Body of pancreas (tissue), 4 donors: ENCODE measurements around the gene STK35. TPM values are rescaled to one million over a fixed set of nuclear protein-coding genes. Genes with fewer than 3 reads are reported as not detected.

Source experiments
- ATAC-seq: fragments of 150-250 bp; one replicate; pipeline ENCODE4 v1.9.1; 2016
- DNase-seq, 4 donors: peaks; one replicate each; pipeline ENCODE4 v3.0.0-alpha.2; 2019
- H3K27ac ChIP-seq, 4 donors: fragments of 200-600 bp; sonication (generic); 1 replicate in 3 of 4; 2 replicates in 1 of 4; pipeline versions ENCODE4 v1.5.1 to v1.6.1; 2016 to 2019; ENCODE audit warnings: mild to moderate bottlenecking in 1 of 4, mixed read lengths in 1 of 4, moderate library complexity in 1 of 4
- H3K27me3 ChIP-seq, 2 donors: fragments of 200-600 bp; sonication (generic); one replicate each; pipeline ENCODE4 v1.6.0; 2016; ENCODE audit warnings: mild to moderate bottlenecking in 1 of 2
- H3K36me3 ChIP-seq, 2 donors: fragments of 200-600 bp; sonication (generic); replicated peaks in 1 of 2; 2 replicates each; pipeline ENCODE4 v1.5.1; 2016; ENCODE audit warnings: low read depth in 2 of 2; ENCODE audit not compliant: insufficient read depth in 1 of 2
- H3K4me1 ChIP-seq: fragments of 200-600 bp; sonication (generic); one replicate; pipeline ENCODE4 v1.6.0; 2016
- H3K4me3 ChIP-seq, 2 donors: fragments of 200-600 bp; sonication (generic); 1 replicate in 1 of 2; 2 replicates in 1 of 2; pipeline ENCODE4 v1.5.1; 2016 to 2019
- H3K9me3 ChIP-seq, 3 donors: fragments of 200-600 bp; sonication (generic); 1 replicate in 2 of 3; 2 replicates in 1 of 3; pipeline ENCODE4 v1.5.1; 2016
- CTCF ChIP-seq, 7 experiments: fragments of 450-650 bp in 4 of 7; fragments of 200-600 bp in 3 of 7; sonication (generic) in 3 of 7; IDR thresholded peaks; one replicate each; pipeline ENCODE4 v1.5.1; 2016 to 2019; ENCODE audit warnings: antibody characterized with exemption in 7 of 7
- POLR2A ChIP-seq, 3 donors: fragments of 450-650 bp; IDR thresholded peaks; one replicate each; pipeline ENCODE4 v1.6.1; 2016; ENCODE audit warnings: antibody characterized with exemption in 3 of 3, mild to moderate bottlenecking in 2 of 3
- WGBS, 2 donors: methylation state at CpG; one replicate each; pipeline ENCODE4 v1.1.5; 2017; 5-methylcytosine and 5-hydroxymethylcytosine counted together
- intact Hi-C: fragments of 100-400 bp; cut with DNase I; formaldehyde crosslinking; loops from one replicate; pipeline ENCODE4 v1.15.1; 2023
- total RNA-seq, 2 donors: library from RNA; depleted of rRNA; stranded (reverse); fragments of >200 nt; gene quantifications; one replicate each; pipeline ENCODE4 v1.1.0, GENCODE V29; 2016

STK35 gene
- total RNA-seq, 2 donors from 2014 or later = 8.6 to 22.7 TPM

GRCh38 chr20:2141600-2142575 is 40.3 kb downstream of the STK35 start:
- H3K27me3 ChIP-seq = no peaks in the 10 kb centered on the region
- WGBS, 2 donors = 89 to 93% methylated on average over 9 to 10 of the region's 10 CpGs
- TF ChIP-seq CTCF (IDR thresholded peaks at IDR 0.05) (no peak), POLR2A (IDR thresholded peaks at IDR 0.05) (no peak)
- intact Hi-C loops = no loop called here
- DNase-seq = no peak
- H3K4me1 ChIP-seq = no peaks in the 10 kb centered on the region
- ATAC-seq = no peak
- no peak overlapping the region for H3K4me3 ChIP-seq
- H3K36me3 ChIP-seq = no peaks in the 10 kb centered on the region
- H3K9me3 ChIP-seq = no peaks in the 10 kb centered on the region
- no peak overlapping the region for H3K27ac ChIP-seq

GRCh38 chr20:2142649-2143048 is 41.0 kb downstream of the STK35 start:
- intact Hi-C loops = no loop called here
- no peaks in the 10 kb centered on the region for H3K36me3 ChIP-seq
- ATAC-seq (no peak), DNase-seq (no peak)
- H3K27me3 ChIP-seq = no peaks in the 10 kb centered on the region
- no peaks in the 10 kb centered on the region for H3K4me1 ChIP-seq
- no peak overlapping the region for H3K27ac ChIP-seq
- H3K9me3 ChIP-seq = no peaks in the 10 kb centered on the region
- 91 to 100% methylated on average over 4 to 6 of the region's 6 CpGs for WGBS, 2 donors
- no peak overlapping the region for H3K4me3 ChIP-seq
- no peak for TF ChIP-seq CTCF (IDR thresholded peaks at IDR 0.05)
- TF ChIP-seq POLR2A (IDR thresholded peaks at IDR 0.05) = no peak

GRCh38 chr20:2143594-2143993 is 42.0 kb downstream of the STK35 start:
- no peak for ATAC-seq
- intact Hi-C loops = no loop called here

GRCh38 chr20:2144850-2145249 is 43.2 kb downstream of the STK35 start:
- Histone ChIP-seq H3K4me1 (no peaks in the 10 kb centered on the region), H3K36me3 (no peaks in the 10 kb centered on the region), H3K27me3 (no peaks in the 10 kb centered on the region), H3K27ac (no peak overlapping the region), H3K4me3 (no peak overlapping the region), H3K9me3 (no peaks in the 10 kb centered on the region)
- intact Hi-C loops = no loop called here
- ATAC-seq = no peak
- WGBS, 2 donors = 93 to 100% methylated on average over 7 to 11 of the region's 11 CpGs
- DNase-seq = no peak
- TF ChIP-seq CTCF (IDR thresholded peaks at IDR 0.05) (no peak), POLR2A (IDR thresholded peaks at IDR 0.05) (no peak)

More at GRCh38 chr20:2143594-2143993, 42.0 kb downstream of the STK35 start:
- WGBS, 2 donors = 94 to 95% methylated on average over 9 to 10 of the region's 10 CpGs
- Histone ChIP-seq H3K27me3 (no peaks in the 10 kb centered on the region), H3K4me1 (no peaks in the 10 kb centered on the region), H3K36me3 (no peaks in the 10 kb centered on the region), H3K4me3 (no peak overlapping the region), H3K9me3 (no peaks in the 10 kb centered on the region), H3K27ac (no peak overlapping the region)
- TF ChIP-seq POLR2A (IDR thresholded peaks at IDR 0.05) = no peak
- TF ChIP-seq CTCF (IDR thresholded peaks at IDR 0.05) = no peak
- DNase-seq = no peak
